Hepatocyte (in vitro differentiated cells): ENCODE measurements around the gene KATNB1.

Source experiments
- CTCF ChIP-seq: fragments of 200-600 bp; sonication (generic); IDR thresholded peaks from 2 replicates; pipeline ENCODE4 v1.5.1; 2016; ENCODE audit warnings: antibody characterized with exemption, mild to moderate bottlenecking; ENCODE audit not compliant: poor library complexity
- EZH2 ChIP-seq: fragments of 200-600 bp; sonication (generic); IDR thresholded peaks from 2 replicates; pipeline ENCODE4 v1.6.1; 2016; ENCODE audit warnings: antibody characterized with exemption, mild to moderate bottlenecking, borderline replicate concordance
- EZH2phosphoT487 ChIP-seq: fragments of 200-600 bp; sonication (generic); IDR thresholded peaks from one replicate; pipeline ENCODE4 v1.6.1; 2018; ENCODE audit warnings: antibody characterized with exemption, mild to moderate bottlenecking, low read depth, moderate library complexity; ENCODE audit not compliant: unreplicated experiment, severe bottlenecking

GRCh38 chr16:57687363-57687929, 48.1 kb upstream of the KATNB1 start:
- TF ChIP-seq EZH2 = no peak
- no peak for TF ChIP-seq CTCF
- TF ChIP-seq EZH2phosphoT487 = no peak
